Lower leg skin (tissue), 4 donors: ENCODE data around the gene SLCO1C1. TPM values are rescaled to one million over a fixed set of nuclear protein-coding genes. Genes with fewer than 3 reads are reported as not detected.

Experiments
- DNase-seq, 2 donors: peaks; one replicate each; pipeline ENCODE4 v3.0.0-alpha.2; 2019; ENCODE audit warnings: low spot score in 2 of 2
- H3K4me3 ChIP-seq: fragments of 200-600 bp; sonication (generic); 2 replicates; pipeline ENCODE4 v1.5.1; 2017; ENCODE audit warnings: mild to moderate bottlenecking, low read depth; ENCODE audit not compliant: poor library complexity, severe bottlenecking
- POLR2A ChIP-seq, 2 donors: fragments of 450-650 bp; IDR thresholded peaks; one replicate each; pipeline ENCODE4 v1.6.1; 2016 to 2017; ENCODE audit warnings: antibody characterized with exemption in 2 of 2, mild to moderate bottlenecking in 1 of 2, moderate library complexity in 1 of 2
- intact Hi-C: fragments of 100-400 bp; cut with DNase I; formaldehyde crosslinking; loops from one replicate; pipeline ENCODE4 v1.15.0; 2023; ENCODE audit warnings: low total_unique reads
- total RNA-seq, 4 donors: library from RNA; depleted of rRNA; stranded (reverse); fragments of >200 nt; gene quantifications; one replicate each; pipeline ENCODE4 v1.1.0, GENCODE V29; 2016
- TF ChIP-seq, protein P1 (sequence below), 3 donors: fragments of 450-650 bp; IDR thresholded peaks; one replicate each; pipeline ENCODE4 v1.5.1; 2016; ENCODE audit warnings: antibody characterized with exemption in 3 of 3, mild to moderate bottlenecking in 3 of 3, moderate library complexity in 2 of 3

The SLCO1C1 gene
- total RNA-seq, 4 donors from 2014 or later = not detected

DNA sequence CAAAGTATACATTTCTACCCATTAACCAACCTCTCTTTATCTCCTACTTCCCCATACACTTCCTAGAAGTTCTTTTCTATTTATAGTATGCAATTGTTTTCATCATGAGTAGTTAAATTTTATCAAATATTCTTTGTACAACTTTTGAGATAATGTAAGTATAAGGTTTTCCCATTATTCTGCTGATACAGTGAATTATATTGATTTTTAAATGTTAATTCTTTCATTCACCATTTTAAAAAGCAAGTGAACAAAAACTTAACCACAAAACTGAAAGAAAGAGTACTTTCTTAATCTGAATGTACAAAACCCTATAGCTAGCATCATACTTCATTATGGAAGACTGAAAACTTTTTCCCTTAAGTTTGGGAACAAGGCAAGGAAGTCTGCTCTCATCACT is 105.9 kb downstream of the SLCO1C1 start:
- DNase-seq = no peak
- no peak for TF ChIP-seq POLR2A (IDR thresholded peaks at IDR 0.05)
- TF ChIP-seq, protein P1, sequence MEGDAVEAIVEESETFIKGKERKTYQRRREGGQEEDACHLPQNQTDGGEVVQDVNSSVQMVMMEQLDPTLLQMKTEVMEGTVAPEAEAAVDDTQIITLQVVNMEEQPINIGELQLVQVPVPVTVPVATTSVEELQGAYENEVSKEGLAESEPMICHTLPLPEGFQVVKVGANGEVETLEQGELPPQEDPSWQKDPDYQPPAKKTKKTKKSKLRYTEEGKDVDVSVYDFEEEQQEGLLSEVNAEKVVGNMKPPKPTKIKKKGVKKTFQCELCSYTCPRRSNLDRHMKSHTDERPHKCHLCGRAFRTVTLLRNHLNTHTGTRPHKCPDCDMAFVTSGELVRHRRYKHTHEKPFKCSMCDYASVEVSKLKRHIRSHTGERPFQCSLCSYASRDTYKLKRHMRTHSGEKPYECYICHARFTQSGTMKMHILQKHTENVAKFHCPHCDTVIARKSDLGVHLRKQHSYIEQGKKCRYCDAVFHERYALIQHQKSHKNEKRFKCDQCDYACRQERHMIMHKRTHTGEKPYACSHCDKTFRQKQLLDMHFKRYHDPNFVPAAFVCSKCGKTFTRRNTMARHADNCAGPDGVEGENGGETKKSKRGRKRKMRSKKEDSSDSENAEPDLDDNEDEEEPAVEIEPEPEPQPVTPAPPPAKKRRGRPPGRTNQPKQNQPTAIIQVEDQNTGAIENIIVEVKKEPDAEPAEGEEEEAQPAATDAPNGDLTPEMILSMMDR (IDR thresholded peaks at IDR 0.05) = no peak
- no peak overlapping the region for H3K4me3 ChIP-seq
- intact Hi-C loops = no loop called here

Other genes starting within 250 kb of the SLCO1C1 start
- gene SLCO1B3, start 115.4 kb downstream of the SLCO1C1 start, total RNA-seq = not detected